HG03520 (cell line): ENCODE results near the gene ARFGAP1.
"Not testable (repeated sequence)": the region's sequence is repeated elsewhere in the genome, so short reads cannot be mapped to it uniquely, and the experiment has no call there.

Experiments
- ATAC-seq: cut with Tn5 transposase; IDR thresholded peaks from one replicate; pipeline ENCODE4 v1.9.1; 2021; ENCODE audit warnings: mild to moderate bottlenecking, moderate library complexity; ENCODE audit not compliant: unreplicated experiment

ARFGAP1 gene

DNA sequence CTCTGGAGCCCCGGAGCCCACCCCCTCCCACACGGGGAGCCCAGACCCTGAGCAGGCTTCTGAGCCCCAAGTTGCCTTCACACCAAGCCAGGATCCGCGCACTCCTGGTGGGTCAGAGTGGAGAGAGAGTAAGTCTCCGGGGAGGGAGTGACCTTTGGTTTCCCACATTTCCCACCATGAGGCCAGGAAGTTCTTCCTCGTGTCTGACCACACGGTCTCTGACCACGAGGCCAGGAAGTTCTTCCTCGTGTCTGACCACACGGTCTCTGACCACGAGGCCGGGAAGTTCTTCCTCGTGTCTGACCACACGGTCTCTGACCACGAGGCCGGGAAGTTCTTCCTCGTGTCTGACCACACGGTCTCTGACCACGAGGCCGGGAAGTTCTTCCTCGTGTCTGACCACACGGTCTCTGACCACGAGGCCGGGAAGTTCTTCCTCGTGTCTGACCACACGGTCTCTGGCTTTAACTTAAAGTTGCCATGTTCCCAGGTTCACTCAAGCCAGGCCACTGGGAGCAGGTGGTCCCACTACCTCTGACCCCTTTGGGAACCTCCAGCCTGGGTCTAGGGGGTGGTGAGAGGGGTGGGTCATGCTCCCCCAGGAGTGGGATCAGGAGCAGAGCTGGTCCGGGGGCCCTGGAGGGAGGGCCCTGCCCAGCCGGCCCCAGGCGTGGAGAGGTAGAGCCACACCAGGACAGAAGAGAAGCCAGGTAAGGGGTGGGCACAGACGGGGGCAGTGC lies 33.5 kb downstream of the ARFGAP1 start:
- ATAC-seq = not testable (repeated sequence)

DNA sequence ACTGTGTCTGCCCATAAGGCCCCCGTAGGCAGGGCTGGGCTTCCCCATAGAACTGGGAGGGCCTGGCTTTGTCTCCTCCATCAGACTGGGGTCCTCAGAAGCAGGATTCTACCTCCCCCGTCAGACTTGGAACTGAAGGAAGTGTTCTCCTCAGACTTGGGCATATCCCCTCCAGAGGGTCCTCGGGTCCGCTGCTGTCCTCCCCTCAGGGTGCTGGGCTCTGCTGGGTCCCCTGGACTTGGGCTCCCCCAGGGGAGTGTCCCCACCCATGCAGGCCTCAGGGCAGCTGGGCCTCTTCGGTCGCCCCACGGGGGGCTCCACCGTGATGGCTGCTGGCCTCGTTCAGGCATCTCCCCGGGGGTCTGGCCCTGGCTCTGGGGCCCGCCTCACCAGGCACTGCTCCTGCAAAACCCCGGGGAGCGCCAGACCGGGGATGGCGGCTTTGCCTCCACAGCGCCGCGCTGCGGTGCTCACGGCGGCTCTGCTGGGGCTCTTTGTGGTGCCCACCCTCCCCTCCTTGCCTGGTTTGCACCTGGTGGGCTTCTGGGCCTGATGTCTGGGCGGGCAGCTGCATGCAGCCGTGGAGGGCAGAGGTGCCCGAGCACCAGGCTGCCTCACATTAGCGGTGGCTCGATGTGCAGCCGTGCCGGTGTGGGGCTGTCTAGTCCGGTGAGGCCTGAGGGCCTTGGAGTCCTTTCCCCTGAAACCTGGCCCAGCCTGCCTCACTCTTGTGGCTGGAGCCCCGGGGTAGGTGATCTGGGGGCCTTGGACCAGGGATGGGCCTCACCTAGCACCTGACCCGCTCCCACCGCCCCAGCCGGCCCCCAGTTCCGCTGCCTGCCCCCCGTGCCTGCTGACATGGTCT lies 34.3 kb downstream of the ARFGAP1 start:
- no peak for ATAC-seq

DNA sequence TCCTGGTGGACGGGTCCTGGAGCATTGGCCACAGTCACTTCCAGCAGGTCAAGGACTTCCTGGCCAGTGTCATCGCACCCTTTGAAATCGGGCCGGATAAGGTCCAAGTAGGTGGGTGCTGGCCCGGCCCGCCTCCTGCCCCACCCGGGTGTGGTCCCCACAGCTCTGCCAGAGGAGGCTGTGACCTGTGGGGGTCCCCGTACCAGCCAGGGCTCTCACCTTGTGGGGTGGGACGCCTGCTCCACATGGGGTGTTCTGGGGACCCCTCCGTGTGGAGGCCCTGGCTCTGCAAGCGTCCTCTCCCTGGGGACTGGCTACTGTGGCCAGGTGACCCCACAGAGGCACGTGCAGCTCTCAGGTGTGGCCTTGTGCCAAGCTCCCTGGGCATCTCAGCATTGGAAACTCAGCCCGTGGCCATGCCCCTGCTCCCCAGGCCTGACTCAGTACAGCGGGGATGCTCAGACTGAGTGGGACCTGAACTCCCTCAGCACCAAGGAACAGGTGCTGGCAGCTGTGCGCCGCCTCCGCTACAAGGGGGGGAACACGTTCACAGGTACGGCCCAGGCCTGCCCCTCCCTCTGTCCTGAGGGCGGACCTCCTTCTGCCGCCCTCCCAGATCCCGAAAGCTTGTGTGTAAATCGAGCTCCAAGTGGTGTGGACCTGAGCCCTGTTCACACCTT lies 35.1 kb downstream of the ARFGAP1 start:
- ATAC-seq = no peak

DNA sequence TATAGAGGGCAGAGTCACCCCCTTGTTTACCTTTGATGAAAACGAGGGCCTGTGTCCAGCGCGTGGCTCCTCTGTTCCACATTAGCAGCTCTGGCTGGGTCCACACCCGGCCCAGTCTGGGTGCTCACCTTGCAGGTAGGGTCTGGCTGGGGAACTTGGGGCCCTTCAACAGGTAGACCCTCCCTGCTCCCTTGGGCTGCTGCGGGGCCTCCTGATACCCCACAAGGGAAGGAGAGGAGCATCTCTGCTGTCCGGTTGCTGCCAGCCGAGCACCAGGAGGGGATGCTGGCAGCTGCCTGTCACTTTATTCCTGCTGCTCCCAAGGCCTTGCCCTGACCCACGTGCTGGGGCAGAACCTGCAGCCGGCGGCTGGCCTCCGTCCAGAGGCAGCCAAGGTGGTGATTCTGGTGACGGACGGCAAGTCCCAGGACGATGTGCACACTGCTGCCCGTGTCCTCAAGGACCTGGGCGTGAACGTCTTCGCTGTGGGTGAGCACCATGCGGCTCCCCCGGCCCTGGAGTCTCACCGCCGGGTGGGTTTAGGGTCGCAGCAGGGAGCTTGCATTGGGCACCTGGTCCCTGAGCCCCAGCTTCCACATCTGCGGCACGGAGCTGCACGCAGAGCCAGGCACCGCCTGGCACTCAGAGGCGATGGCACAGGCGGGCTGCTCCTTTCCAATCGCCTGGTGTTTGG lies 35.8 kb downstream of the ARFGAP1 start:
- no peak for ATAC-seq

DNA sequence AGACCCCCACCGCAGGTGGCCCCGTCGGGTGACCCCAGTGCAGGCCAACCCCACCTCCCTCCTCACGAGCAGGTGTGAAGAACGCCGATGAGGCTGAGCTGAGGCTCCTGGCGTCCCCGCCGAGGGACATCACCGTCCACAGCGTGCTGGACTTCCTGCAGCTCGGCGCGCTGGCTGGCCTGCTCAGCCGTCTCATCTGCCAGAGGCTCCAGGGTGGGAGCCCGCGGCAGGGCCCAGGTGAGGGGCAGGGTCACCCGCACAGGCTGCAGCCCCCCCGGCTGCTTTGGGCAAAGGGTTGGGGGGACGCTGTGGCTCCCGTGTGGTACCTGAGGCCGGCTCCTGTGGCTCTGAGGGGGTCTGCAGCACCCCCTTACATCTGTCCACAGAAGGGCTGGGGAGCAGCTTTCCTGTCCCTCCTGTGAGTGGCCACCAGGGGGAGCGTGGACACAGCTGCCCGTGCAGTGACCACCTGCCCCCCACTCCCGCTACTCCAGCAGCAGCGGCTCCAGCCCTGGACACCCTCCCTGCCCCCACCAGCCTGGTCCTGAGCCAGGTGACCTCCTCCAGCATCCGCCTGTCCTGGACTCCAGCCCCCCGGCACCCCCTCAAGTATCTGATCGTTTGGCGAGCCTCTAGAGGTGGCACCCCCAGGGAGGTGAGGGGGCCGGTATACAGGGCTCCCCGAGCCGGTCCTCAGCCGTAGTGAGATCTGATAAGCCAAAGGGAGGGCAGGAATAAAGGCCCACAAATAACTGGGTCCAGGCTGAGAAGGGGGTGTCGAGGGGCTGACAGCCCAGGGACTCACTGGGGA lies 36.9 kb downstream of the ARFGAP1 start:
- no peak for ATAC-seq

DNA sequence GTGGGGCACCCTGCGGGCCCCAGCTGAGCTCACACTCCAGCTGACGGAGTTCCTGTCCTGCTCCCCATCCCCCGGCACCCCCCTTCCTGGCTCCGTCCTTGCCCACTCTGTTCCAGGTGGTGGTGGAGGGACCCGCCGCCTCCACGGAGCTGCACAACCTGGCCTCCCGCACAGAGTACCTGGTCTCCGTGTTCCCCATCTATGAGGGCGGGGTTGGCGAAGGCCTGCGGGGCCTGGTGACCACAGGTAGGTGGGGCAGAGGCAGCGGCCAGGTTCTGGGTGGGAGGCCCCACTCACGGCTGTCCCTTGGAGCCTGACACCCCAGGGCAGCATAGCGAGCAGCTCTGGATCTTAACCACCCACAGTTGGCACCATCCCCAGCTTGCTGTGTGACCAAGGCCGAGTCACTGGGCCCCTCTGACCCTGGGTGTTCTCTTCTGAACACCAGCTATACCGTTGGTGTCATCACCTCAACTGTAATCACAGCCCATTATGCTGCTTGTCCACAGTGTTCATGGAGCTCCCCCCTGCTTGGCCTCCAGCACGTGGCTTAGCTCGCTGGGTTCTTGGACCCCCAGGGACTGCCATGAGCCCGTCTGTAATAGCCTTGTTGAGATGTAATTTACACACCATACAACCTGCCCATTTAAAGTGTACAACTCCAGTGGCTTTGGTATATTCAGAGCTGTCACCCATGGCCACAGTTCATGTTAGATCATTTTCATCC lies 37.8 kb downstream of the ARFGAP1 start:
- no peak for ATAC-seq

DNA sequence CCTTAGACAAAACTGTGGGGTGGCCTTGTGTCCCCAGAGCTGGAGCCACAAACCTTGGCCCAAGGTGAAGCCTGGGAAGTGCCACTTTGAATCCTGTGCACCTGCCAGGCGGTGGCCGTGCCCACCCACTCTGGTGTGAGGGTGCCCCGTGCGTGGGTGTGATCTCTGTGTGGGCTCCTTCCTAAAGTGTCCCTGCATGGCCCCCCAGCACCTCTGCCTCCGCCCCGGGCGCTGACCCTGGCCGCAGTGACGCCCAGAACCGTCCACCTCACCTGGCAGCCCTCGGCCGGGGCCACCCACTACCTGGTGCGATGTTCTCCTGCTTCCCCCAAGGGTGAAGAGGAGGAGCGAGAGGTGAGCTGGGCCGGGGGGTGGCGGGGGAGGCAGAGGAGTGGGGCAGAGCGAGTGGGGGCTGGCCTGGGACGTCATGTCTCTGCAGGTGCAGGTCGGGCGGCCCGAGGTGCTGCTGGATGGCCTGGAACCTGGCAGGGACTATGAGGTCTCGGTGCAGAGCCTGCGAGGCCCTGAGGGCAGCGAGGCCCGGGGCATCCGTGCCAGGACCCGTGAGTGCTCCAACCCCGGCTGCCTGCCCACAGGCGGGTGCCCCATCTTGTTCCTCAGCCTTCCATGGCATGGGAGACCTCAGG lies 38.7 kb downstream of the ARFGAP1 start:
- no peak for ATAC-seq

DNA sequence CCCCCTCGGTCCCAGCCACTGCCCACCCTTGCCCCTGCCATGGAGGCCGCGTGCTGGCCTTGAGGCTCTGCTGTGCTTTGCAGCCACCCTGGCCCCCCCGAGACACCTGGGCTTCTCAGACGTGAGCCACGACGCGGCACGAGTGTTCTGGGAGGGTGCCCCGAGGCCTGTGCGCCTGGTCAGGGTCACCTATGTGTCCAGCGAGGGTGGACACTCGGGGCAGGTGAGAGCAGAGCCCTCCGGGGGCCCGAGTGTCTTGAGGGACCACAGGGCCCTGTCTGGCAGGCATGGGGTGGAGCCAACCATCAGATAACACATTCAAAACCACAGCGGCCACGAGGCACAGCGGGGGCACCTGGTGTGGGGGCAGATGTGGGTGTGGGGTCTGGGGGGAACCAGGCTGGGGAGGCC lies 39.2 kb downstream of the ARFGAP1 start:
- no peak for ATAC-seq

DNA sequence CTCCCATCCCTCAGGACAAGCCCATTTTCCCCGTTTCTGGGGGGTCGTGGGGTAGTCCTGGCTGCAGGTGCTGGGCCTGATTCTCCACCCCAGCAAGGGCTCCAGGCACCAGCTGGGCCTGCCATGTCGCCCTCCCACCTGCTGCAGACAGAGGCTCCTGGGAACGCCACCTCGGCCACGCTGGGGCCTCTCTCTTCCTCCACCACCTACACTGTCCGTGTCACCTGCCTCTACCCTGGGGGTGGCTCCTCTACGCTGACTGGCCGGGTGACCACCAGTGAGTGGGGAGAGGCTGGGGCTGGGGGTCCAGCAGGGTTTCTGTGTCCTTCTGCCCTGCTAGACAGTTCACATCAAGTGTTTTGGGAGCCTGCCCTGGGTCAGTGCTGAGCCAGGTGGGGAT lies 39.7 kb downstream of the ARFGAP1 start:
- no peak for ATAC-seq

DNA sequence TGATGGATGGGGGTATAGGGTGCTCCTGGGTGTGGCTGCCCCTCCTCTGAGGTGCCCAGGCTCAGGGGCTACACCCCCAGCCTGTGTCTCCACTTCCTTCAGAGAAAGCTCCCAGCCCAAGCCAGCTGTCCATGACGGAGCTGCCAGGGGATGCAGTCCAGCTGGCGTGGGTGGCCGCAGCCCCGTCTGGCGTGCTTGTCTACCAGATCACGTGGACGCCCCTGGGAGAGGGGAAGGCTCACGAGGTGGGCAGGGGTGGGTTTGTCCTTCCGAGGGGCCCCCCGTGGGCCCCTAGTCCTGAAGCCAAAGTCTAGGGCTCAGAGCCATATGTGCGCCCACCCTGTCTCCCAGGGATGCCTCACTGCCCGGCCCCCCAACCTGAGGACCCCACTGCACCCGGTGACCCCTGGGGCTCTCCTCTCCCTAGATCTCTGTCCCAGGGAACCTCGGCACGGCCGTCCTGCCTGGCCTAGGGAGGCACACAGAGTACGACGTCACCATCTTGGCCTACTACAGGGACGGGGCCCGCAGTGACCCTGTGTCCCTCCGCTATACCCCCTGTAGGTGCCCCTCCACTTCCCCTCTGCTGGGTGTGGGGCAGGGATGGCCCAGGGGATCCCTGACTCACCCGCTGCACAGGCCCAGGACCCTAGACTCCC lies 40.2 kb downstream of the ARFGAP1 start:
- ATAC-seq = no peak

DNA sequence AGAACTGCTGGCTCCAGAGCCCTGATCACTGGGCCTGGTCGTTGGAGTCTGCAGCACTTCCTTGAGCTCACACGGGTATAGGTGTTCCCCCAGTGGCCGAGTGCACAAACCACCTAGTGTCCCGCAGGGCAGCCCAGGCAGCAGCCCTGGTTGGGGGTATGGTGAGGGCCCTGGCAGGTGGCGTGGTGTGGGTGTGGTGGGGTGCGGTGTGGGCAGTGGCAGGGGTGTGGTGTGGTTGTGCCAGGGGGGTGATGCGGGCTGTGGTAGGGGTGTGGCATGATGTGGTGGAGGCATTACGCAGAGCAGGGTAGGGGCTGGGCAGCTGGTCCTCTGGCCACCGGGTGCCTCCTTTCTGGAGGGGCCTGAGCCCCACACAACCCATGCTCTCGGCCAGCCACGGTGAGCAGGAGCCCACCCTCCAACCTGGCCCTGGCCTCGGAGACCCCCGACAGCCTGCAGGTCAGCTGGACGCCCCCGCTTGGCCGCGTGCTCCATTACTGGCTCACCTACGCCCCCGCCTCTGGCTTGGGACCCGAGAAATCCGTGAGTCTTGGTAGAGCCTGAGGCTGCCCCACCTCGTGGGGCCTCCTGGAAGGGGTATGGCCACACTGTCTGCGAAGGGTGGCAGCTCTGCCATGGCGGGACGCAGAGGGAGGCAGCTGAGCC lies 40.9 kb downstream of the ARFGAP1 start:
- no peak for ATAC-seq

DNA sequence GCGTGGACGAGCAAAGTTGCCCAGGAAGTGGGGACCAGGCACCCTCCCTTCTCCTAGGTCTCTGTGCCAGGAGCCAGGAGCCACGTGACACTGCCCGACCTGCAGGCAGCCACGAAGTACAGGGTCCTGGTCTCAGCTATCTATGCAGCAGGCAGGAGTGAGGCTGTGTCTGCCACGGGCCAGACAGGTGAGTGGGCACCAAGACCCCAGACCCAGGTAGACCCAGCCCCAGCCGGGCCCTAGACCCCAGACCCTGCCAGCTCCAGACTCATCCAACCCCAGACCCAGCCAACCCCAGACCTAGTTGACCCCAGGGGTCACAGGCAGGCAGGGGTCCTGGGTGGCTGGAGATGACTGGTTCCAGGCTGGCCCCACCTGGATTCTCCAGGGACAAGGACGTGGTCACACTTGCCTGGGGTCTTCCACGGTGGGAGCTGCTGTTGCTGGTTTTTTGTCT lies 41.4 kb downstream of the ARFGAP1 start:
- no peak for ATAC-seq

DNA sequence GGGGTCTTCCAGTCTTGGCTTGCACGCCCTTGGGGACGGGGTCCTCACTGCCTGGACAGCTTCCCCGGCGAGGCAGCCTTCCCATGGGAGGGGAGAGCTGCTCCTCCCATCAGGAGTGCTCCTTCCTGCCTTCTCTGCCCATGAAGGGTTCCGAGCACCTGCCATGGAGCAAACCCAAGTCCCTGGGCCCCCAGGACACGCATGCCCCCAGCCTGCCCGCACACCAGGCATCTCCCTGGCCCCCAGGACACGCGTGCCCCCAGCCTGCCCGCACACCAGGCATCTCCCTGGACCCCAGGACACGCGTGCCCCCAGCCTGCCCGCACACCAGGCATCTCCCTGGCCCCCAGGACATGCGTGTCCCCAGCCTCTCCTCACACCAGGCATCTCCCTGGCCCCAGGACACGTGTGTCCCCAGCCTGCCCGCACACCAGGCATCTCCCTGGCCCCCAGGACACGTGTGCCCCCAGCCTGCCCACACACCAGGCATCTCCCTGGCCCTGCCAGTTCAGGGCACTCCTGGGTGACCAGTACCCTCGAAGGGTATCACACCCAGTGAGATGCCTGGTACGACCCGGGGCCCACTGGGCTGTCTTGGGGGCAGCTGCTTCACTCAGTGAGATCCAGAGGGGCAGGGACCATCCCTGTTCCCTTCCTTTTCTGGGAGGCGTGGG lies 42.1 kb downstream of the ARFGAP1 start:
- ATAC-seq = no peak

DNA sequence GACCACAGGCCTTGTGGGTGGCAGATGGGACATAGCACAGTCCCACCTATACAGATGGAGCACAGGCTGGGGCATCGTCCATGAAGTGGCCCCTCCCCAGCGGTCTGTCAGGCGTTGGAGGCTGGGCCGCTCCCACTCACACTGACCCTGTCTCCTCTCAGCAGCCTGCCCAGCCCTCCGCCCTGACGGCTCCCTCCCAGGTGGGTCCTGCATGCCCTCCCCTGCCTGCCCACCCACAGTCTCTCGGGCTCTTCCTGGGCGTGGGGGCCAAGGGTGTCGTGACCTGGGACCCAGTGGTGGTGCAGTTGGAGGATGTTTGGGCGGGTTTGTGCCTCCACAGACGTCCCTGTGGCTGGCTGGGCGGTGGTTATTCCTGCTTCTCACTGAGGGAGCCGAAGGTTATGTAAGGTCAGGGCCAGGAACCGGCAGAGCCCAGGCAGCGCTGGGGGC lies 42.7 kb downstream of the ARFGAP1 start:
- ATAC-seq = no peak

DNA sequence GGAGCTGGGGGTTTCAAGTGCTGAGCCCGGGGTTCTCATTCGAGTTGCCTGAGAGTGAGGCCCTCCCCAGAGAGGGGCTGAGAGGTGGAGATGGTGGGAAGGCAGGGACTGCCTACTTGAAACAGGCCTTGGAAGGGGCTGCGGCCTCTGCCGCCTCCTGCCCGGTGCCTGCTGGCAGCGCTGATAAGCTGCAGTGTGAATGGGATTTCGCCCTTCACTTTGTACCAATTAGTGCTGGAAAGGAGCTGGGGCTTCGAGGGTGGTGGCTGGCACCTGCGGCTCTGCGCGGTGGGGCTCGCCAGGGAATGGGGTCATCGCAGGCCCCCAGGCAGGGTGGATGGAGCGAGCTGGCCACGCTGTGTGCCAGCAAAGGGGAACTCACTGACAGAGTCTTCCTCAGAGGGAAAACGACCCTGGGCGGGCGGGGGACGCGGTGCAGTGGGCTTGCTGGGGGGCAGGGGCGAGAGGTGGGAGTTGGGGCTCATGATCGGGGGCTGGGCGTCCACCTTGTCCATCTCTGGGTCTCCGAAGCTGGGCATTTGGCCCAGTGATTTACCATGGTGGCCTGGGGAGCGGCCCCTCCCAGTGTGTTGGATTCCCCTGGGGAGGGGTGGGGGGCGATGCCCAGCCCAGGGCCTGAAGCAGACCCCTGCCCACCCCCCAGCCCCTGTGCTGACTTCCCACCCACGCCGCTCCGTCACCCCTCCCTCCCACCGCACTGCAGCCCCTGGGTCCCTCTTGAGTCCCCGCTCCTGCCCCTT lies 43.3 kb downstream of the ARFGAP1 start:
- no peak for ATAC-seq

DNA sequence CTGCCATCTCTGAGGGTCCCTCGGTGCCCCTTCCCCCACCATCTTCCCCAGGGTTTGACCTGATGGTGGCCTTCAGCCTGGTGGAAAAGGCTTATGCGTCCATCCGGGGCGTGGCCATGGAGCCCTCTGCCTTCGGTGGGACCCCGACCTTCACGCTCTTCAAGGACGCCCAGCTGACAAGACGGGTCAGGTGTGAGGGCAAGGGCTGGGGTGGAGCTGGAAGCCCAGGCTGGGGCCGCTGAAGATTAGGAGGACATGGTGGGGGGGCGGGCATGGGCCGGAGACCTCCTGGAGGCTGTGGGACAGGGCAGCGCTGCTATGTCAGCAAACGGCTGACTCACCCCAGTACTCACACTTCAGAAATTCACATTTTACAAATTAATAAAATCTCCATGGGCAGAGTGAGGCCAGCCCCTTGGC lies 43.9 kb downstream of the ARFGAP1 start:
- ATAC-seq = no peak

DNA sequence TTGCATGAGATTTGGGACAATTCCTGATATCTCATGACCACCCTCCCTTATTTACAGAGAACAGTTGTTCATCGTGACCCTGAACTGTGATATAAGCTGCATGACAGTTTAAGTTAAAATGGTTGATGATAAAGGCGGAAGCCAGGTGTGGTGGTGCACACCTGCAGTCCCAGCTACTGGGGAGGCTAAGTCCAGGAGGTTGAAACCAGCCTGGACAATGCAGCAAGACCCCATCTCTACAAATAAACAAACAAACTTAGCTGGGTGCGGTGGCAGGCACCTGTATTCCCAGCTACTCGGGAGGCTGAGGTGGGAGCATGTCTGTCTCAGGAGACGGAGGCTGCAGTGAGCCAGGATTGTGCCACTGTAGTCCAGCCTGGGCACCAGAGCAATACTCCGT lies 44.4 kb downstream of the ARFGAP1 start:
- no peak for ATAC-seq
